GM12878 (cell line): ENCODE data around the gene LMAN2. TPM values are rescaled to one million over a fixed set of nuclear protein-coding genes. Genes with fewer than 3 reads are reported as not detected.

Source experiments
- ATAC-seq: fragments of 200-7000 bp; cut with Tn5 transposase; 3 replicates; pipeline ENCODE4 v1.9.1; 2020; ENCODE audit warnings: mild to moderate bottlenecking, moderate library complexity
- BruUV-seq: library from RNA; stranded (reverse); fragments of 400-500 nt; replicated peaks from 2 replicates; lab custom pipeline; 2021; lab: Mats Ljungman, UMichigan
- CTCF ChIA-PET: fragments of 300-600 bp; sonication (Branson Sonifier 250); formaldehyde crosslinking; extraction: SDS; loops from one replicate; lab custom pipeline; 2021; ENCODE audit warnings: inconsistent platforms; lab: Yijun Ruan, JAX
- POLR2A ChIA-PET: fragments of 350-600 bp; formaldehyde crosslinking; extraction: SDS; loops from one replicate; lab custom pipeline; 2021; ENCODE audit warnings: inconsistent platforms; lab: Charles Lee
- RAD21 ChIA-PET: fragments of 300-600 bp; sonication (Branson Sonifier 250); formaldehyde crosslinking; loops from one replicate; lab custom pipeline; 2023; ENCODE audit warnings: antibody characterized with exemption; ENCODE audit not compliant: unreplicated experiment; lab: Charles Lee
- SMC1A ChIA-PET: fragments of 300-600 bp; sonication (Branson Sonifier 250); formaldehyde crosslinking; loops from one replicate; lab custom pipeline; 2023; ENCODE audit not compliant: unreplicated experiment, uncharacterized antibody; lab: Charles Lee
- DNase-seq: peaks from one replicate; pipeline ENCODE4 v3.0.0-alpha.2; 2011; ENCODE audit warnings: low read depth, low spot score
- FAIRE-seq: peaks from 3 replicates; lab custom pipeline; 2011; peaks lifted over from hg19 to GRCh38; lab: Jason Lieb, UNC
- H2AFZ ChIP-seq: 2 replicates; pipeline ENCODE4 v1.6.0; 2011; ENCODE audit warnings: low read depth, low read length, control low read depth; ENCODE audit not compliant: control insufficient read depth
- H3K27ac ChIP-seq: 2 replicates; pipeline ENCODE4 v1.5.1; 2011; ENCODE audit warnings: control low read depth; ENCODE audit not compliant: control insufficient read depth, insufficient read depth
- H3K27me3 ChIP-seq, 2 experiments: replicated peaks in 1 of 2; 2 replicates each; pipeline versions ENCODE4 v1.6.0 to v1.6.1; 2011; ENCODE audit warnings: low read length in 1 of 2; ENCODE audit not compliant: control insufficient read depth in 2 of 2, insufficient read depth in 2 of 2
- H3K36me3 ChIP-seq, 2 experiments: 2 replicates each; pipeline ENCODE4 v1.5.1; 2011; ENCODE audit warnings: low read length in 1 of 2; ENCODE audit not compliant: control insufficient read depth in 2 of 2, insufficient read depth in 2 of 2
- H3K4me1 ChIP-seq: 2 replicates; pipeline ENCODE4 v1.6.1; 2011; ENCODE audit warnings: mild to moderate bottlenecking, low read length, moderate library complexity, mixed read lengths; ENCODE audit not compliant: control insufficient read depth, insufficient read depth
- H3K4me2 ChIP-seq: 2 replicates; pipeline ENCODE4 v1.6.0; 2011; ENCODE audit warnings: control low read depth; ENCODE audit not compliant: control insufficient read depth, insufficient read depth
- H3K4me3 ChIP-seq: fragments of 200-600 bp; sonication (generic); 2 replicates; pipeline ENCODE4 v1.5.1; 2016
- H3K79me2 ChIP-seq: 2 replicates; pipeline ENCODE4 v1.6.0; 2011; ENCODE audit warnings: low read length; ENCODE audit not compliant: control insufficient read depth, insufficient read depth
- H3K9ac ChIP-seq: 2 replicates; pipeline ENCODE4 v1.8.0; 2011; ENCODE audit warnings: low read length, control low read depth, mixed read lengths; ENCODE audit not compliant: control insufficient read depth, insufficient read depth
- H3K9me3 ChIP-seq: replicated peaks from 3 replicates; pipeline ENCODE4 v1.5.1; 2011; ENCODE audit warnings: mild to moderate bottlenecking, low read length; ENCODE audit not compliant: control insufficient read depth, insufficient read depth
- H4K20me1 ChIP-seq: 2 replicates; pipeline ENCODE4 v1.6.0; 2011; ENCODE audit not compliant: control insufficient read depth, insufficient read depth
- BACH1 ChIP-seq: fragments of 450-650 bp; IDR thresholded peaks from 2 replicates; pipeline ENCODE4 v1.6.1; 2017; ENCODE audit warnings: mild to moderate bottlenecking, borderline replicate concordance
- CHD4 ChIP-seq: fragments of 200-600 bp; sonication (generic); IDR thresholded peaks from 2 replicates; pipeline ENCODE4 v1.6.1; 2016; ENCODE audit warnings: mild to moderate bottlenecking
- DPF2 ChIP-seq: fragments of 450-650 bp; IDR thresholded peaks from 2 replicates; pipeline ENCODE4 v1.6.1; 2017; ENCODE audit warnings: mild to moderate bottlenecking
- EED ChIP-seq: sonication (generic); IDR thresholded peaks from 2 replicates; pipeline ENCODE4 v1.6.1; 2016; ENCODE audit warnings: antibody characterized with exemption, low read depth
- EGR1 ChIP-seq, 2 experiments: IDR thresholded peaks; 1 replicate in 1 of 2; 2 replicates in 1 of 2; pipeline ENCODE4 v1.6.1; 2011 to 2012; ENCODE audit warnings: low read depth in 2 of 2, low read length in 2 of 2, borderline replicate concordance in 1 of 2, mild to moderate bottlenecking in 1 of 2, moderate library complexity in 1 of 2
- GABPA ChIP-seq: IDR thresholded peaks from 2 replicates; pipeline ENCODE4 v1.6.1; 2014; ENCODE audit warnings: antibody characterized with exemption, low read depth, mild to moderate bottlenecking, inconsistent platforms
- HDAC6 ChIP-seq: fragments of 200-600 bp; sonication (generic); IDR thresholded peaks from one replicate; pipeline ENCODE4 v1.8.0; 2017; ENCODE audit warnings: antibody characterized with exemption; ENCODE audit not compliant: unreplicated experiment
- RB1 ChIP-seq: fragments of 450-650 bp; formaldehyde crosslinking; IDR thresholded peaks from 2 replicates; pipeline ENCODE4 v1.6.1; 2017; ENCODE audit warnings: mild to moderate bottlenecking, borderline replicate concordance
- RUNX3 ChIP-seq: IDR thresholded peaks from 2 replicates; pipeline ENCODE4 v1.6.1; 2012; ENCODE audit warnings: low read length, inconsistent platforms
- SMAD1 ChIP-seq: fragments of 450-650 bp; IDR thresholded peaks from 2 replicates; pipeline ENCODE4 v1.6.1; 2018; ENCODE audit warnings: mild to moderate bottlenecking, low read depth; ENCODE audit not compliant: partially characterized antibody
- ZNF217 ChIP-seq: fragments of 450-650 bp; IDR thresholded peaks from 2 replicates; pipeline ENCODE4 v1.6.1; 2017; ENCODE audit warnings: antibody characterized with exemption, mild to moderate bottlenecking
- ZNF274 ChIP-seq: IDR thresholded peaks from one replicate; pipeline ENCODE4 v1.8.0; 2011; ENCODE audit not compliant: insufficient read length, insufficient read depth
- ZZZ3 ChIP-seq: IDR thresholded peaks from 2 replicates; pipeline ENCODE4 v1.6.1; 2011; ENCODE audit warnings: low read depth; ENCODE audit not compliant: control insufficient read depth, insufficient read length
- WGBS: methylation state at CpG from one replicate; pipeline ENCODE4 v1.1.6; 2016; ENCODE audit warnings: low lambda C conversion rate; ENCODE audit not compliant: insufficient replicate concordance, insufficient coverage; ENCODE audit errors: missing lambda C conversion rate; 5-methylcytosine and 5-hydroxymethylcytosine counted together
- in situ Hi-C: fragments of 300-500 bp; cut with MboI; formaldehyde crosslinking; loops from 9 replicates; pipeline ENCODE4 v1.14.3; 2018; ENCODE audit warnings: mixed read lengths
- intact Hi-C: fragments of 100-400 bp; cut with micrococcal nuclease; formaldehyde crosslinking; loops from one replicate; pipeline ENCODE4 v1.14.2; 2022; ENCODE audit not compliant: unreplicated experiment
- polyA plus RNA-seq, 11 experiments: library from polyadenylated mRNA; depleted of rRNA in 4 of 11; unstranded in 6 of 11; stranded (reverse) in 5 of 11; fragments of >200 nt; fragmentation: Nextera tagmentation in 4 of 11; fragmentation: Illumina TruSeq in 1 of 11; extraction: Ambion mirVana in 4 of 11; extraction: Trizol in 1 of 11; gene quantifications; 1 replicate in 1 of 11; 2 replicates in 10 of 11; pipeline versions ENCODE4 v1.2.1 to v1.2.3, GENCODE V29; 2011 to 2016; ENCODE audit warnings: inconsistent platforms in 2 of 11, missing spikeins in 2 of 11, low read depth in 1 of 11
- total RNA-seq, 4 experiments: library from RNA; depleted of rRNA in 3 of 4; stranded (reverse); fragments of >200 nt in 3 of 4; fragmentation: Illumina TruSeq in 1 of 4; extraction: Trizol in 1 of 4; gene quantifications; 2 replicates each; pipeline versions ENCODE4 v1.2.1 to v1.2.3, GENCODE V29; 2013 to 2021
- TF ChIP-seq, protein P1 (sequence below): fragments of 450-650 bp; IDR thresholded peaks from 2 replicates; pipeline ENCODE4 v1.6.1; 2017; ENCODE audit warnings: antibody characterized with exemption, mild to moderate bottlenecking, moderate library complexity
- TF ChIP-seq, protein P2 (sequence below): fragments of 150-350 bp; IDR thresholded peaks from 2 replicates; pipeline ENCODE4 v1.6.1; 2014; ENCODE audit warnings: mild to moderate bottlenecking, low read depth, low read length
- TF ChIP-seq, protein P3 (sequence below): IDR thresholded peaks from 2 replicates; pipeline ENCODE4 v1.6.1; 2012; ENCODE audit warnings: mild to moderate bottlenecking, low read depth, low read length

The LMAN2 gene
- total and polyA plus RNA-seq, 10 of the 15 experiments (the other 5 are each of a cell fraction or from before 2014, with no cell fraction given), result 2.4 to 264 (median 147) TPM

DNA sequence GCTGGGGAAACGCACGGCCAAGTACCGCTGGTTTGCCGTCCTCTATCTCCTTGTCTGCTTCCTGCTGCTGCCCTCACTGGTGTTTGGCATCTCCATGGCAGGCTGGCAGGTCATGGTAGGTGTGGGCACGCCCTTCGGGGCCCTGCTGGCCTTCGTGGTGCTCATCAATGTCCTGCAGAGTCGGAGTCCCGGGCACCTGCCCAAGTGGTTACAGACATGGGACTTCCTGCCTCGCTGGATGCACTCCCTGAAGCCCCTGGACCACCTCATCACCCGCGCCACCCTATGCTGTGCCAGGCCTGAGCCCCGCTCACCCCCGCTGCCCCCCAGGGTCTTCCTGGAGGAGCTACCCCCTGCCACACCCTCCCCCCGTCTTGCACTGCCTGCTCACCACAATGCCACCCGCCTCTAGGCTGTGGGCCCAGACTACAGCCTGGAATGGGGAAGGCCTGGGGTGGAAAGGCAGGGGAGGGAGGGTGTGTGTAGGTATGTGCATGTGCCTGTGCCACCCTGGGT lies 46.5 kb upstream of the LMAN2 start (continued):
- TF ChIP-seq, protein P1, sequence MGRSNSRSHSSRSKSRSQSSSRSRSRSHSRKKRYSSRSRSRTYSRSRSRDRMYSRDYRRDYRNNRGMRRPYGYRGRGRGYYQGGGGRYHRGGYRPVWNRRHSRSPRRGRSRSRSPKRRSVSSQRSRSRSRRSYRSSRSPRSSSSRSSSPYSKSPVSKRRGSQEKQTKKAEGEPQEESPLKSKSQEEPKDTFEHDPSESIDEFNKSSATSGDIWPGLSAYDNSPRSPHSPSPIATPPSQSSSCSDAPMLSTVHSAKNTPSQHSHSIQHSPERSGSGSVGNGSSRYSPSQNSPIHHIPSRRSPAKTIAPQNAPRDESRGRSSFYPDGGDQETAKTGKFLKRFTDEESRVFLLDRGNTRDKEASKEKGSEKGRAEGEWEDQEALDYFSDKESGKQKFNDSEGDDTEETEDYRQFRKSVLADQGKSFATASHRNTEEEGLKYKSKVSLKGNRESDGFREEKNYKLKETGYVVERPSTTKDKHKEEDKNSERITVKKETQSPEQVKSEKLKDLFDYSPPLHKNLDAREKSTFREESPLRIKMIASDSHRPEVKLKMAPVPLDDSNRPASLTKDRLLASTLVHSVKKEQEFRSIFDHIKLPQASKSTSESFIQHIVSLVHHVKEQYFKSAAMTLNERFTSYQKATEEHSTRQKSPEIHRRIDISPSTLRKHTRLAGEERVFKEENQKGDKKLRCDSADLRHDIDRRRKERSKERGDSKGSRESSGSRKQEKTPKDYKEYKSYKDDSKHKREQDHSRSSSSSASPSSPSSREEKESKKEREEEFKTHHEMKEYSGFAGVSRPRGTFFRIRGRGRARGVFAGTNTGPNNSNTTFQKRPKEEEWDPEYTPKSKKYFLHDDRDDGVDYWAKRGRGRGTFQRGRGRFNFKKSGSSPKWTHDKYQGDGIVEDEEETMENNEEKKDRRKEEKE, result no peak
- TF ChIP-seq EED (no peak), RUNX3 (no peak), CHD4 (no peak)

DNA sequence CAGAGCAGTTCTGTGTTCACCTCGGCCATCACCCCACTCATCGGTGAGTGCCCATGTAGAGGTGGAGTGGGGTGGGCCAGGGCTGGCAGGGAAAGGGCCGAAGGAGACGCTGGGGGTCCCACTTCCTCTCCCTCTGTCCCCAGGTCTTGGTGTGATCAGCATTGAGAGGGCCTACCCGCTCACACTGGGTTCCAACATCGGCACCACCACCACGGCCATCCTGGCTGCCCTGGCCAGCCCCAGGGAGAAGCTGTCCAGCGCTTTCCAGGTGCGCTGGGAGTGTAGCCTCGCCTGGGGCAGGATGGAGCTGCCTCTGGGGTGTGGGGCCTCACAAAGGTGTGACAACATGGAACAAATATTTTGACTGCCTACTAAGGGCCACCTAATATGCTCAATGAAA lies 45.3 kb upstream of the LMAN2 start:
- ATAC-seq, result no peak
- intact Hi-C loops, result no loop called here
- POLR2A ChIA-PET, result no interaction called here
- no peak for TF ChIP-seq GABPA
- TF ChIP-seq EGR1 (IDR thresholded peaks at IDR 0.05; ENCODE audit: borderline replicate concordance in 1 of 2, low read depth in 2 of 2, low read length in 2 of 2), result no peak
- no peak for TF ChIP-seq ZNF217
- TF ChIP-seq DPF2, result no peak
- no peak for TF ChIP-seq RB1
- no peak for TF ChIP-seq SMAD1
- no peak for TF ChIP-seq ZNF274
- TF ChIP-seq, protein P2, sequence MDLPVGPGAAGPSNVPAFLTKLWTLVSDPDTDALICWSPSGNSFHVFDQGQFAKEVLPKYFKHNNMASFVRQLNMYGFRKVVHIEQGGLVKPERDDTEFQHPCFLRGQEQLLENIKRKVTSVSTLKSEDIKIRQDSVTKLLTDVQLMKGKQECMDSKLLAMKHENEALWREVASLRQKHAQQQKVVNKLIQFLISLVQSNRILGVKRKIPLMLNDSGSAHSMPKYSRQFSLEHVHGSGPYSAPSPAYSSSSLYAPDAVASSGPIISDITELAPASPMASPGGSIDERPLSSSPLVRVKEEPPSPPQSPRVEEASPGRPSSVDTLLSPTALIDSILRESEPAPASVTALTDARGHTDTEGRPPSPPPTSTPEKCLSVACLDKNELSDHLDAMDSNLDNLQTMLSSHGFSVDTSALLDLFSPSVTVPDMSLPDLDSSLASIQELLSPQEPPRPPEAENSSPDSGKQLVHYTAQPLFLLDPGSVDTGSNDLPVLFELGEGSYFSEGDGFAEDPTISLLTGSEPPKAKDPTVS, result no peak
- no peak for TF ChIP-seq HDAC6
- no peak for TF ChIP-seq ZZZ3
- TF ChIP-seq, protein P3, sequence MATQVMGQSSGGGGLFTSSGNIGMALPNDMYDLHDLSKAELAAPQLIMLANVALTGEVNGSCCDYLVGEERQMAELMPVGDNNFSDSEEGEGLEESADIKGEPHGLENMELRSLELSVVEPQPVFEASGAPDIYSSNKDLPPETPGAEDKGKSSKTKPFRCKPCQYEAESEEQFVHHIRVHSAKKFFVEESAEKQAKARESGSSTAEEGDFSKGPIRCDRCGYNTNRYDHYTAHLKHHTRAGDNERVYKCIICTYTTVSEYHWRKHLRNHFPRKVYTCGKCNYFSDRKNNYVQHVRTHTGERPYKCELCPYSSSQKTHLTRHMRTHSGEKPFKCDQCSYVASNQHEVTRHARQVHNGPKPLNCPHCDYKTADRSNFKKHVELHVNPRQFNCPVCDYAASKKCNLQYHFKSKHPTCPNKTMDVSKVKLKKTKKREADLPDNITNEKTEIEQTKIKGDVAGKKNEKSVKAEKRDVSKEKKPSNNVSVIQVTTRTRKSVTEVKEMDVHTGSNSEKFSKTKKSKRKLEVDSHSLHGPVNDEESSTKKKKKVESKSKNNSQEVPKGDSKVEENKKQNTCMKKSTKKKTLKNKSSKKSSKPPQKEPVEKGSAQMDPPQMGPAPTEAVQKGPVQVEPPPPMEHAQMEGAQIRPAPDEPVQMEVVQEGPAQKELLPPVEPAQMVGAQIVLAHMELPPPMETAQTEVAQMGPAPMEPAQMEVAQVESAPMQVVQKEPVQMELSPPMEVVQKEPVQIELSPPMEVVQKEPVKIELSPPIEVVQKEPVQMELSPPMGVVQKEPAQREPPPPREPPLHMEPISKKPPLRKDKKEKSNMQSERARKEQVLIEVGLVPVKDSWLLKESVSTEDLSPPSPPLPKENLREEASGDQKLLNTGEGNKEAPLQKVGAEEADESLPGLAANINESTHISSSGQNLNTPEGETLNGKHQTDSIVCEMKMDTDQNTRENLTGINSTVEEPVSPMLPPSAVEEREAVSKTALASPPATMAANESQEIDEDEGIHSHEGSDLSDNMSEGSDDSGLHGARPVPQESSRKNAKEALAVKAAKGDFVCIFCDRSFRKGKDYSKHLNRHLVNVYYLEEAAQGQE, result no peak
- no peak for TF ChIP-seq BACH1

More for the DNA sequence above, 45.3 kb upstream of the LMAN2 start:
- ChIA-PET SMC1A (interaction anchor here (1.1 kb wide), 1 partner anchor 78 kb away, joined by 3 read pairs; no protein-coding TSS in a partner anchor), RAD21 (interaction anchor here (0.9 kb wide), 1 partner anchor 58 kb away, joined by 3 read pairs; no protein-coding TSS in a partner anchor), CTCF (no interaction called here)
- in situ Hi-C loops, result loop anchor here (25.0 kb wide), 1 partner anchor 1360 kb away; no protein-coding TSS in a partner anchor
- no peaks in the 10 kb centered on the region for H3K4me1 ChIP-seq
- H3K79me2 ChIP-seq, result no peaks in the 10 kb centered on the region
- no peak for DNase-seq
- H3K27me3 ChIP-seq, result no peaks in the 10 kb centered on the region
- WGBS, result 56% methylated on average over 10 of the region's 10 CpGs
- no peaks in the 10 kb centered on the region for H3K9me3 ChIP-seq
- H3K9ac ChIP-seq, result no peak overlapping the region
- FAIRE-seq, result no peak
- H3K4me2 ChIP-seq, result no peak overlapping the region
- H2AFZ ChIP-seq, result no peak overlapping the region
- BruUV-seq, result no TSS peak
- H3K36me3 ChIP-seq, result no peaks in the 10 kb centered on the region
- no peak overlapping the region for H3K27ac ChIP-seq
- no peak overlapping the region for H3K4me3 ChIP-seq
- no peaks in the 10 kb centered on the region for H4K20me1 ChIP-seq
